SK-N-MC (cell line): ENCODE measurements around the gene KCNK1.

Experiments
- EZH2 ChIP-seq: fragments of 200-600 bp; sonication (generic); IDR thresholded peaks from one replicate; pipeline ENCODE4 v1.6.1; 2017; ENCODE audit warnings: antibody characterized with exemption
- FOXP2 ChIP-seq: optimal IDR thresholded peaks from 2 replicates; pipeline ENCODE3; 2011; ENCODE audit warnings: mild to moderate bottlenecking, moderate library complexity; ENCODE audit not compliant: insufficient read depth; ENCODE audit errors: extremely low read length, control extremely low read depth
- POLR2AphosphoS5 ChIP-seq: IDR thresholded peaks from 2 replicates; pipeline ENCODE4 v1.6.1; 2012; ENCODE audit warnings: mild to moderate bottlenecking, low read depth, low read length, borderline replicate concordance

- TF ChIP-seq POLR2AphosphoS5 (no peak), EZH2 (peak; percentile 27), FOXP2 (no peak)
Measured at GRCh38 chr1:233614743-233615521, 1.0 kb downstream of the KCNK1 start.
